Hematopoietic multipotent progenitor cell treated with erythropoietin and hydrocortisone succinate and interleukin-3 and kit ligand, for 6 days (in vitro differentiated cells): Measurements from ENCODE around the gene KLHL8.
A peak's percentile ranks its signal among the peaks of the same experiment; 100 is the strongest.
"Not testable (repeated sequence)": the region's sequence is repeated elsewhere in the genome, so short reads cannot be mapped to it uniquely, and the experiment has no call there.

Experiments
- DNase-seq: peaks from one replicate; pipeline ENCODE4 v3.0.0-alpha.2; 2015

Gene KLHL8

GRCh38 chr4:87171944-87172343 lies 48.5 kb downstream of the KLHL8 start:
- DNase-seq: no peak

GRCh38 chr4:87166296-87166854 lies 54.0 kb downstream of the KLHL8 start:
- no peak for DNase-seq

- no peak for DNase-seq
Observed at GRCh38 chr4:87165892-87166291, 54.5 kb downstream of the KLHL8 start.

GRCh38 chr4:87153078-87153870 lies 67.1 kb downstream of the KLHL8 start:
- no peak for DNase-seq

- no peak for DNase-seq
Observed at GRCh38 chr4:87152310-87153041, 67.9 kb downstream of the KLHL8 start.

GRCh38 chr4:87151730-87152129 lies 68.7 kb downstream of the KLHL8 start:
- no peak for DNase-seq

- peak; percentile 91 for DNase-seq
Observed at GRCh38 chr4:87150498-87151261, 69.7 kb downstream of the KLHL8 start.

- DNase-seq: no peak
Observed at GRCh38 chr4:87147116-87147515, 73.3 kb downstream of the KLHL8 start.

- not testable (repeated sequence) for DNase-seq
Observed at GRCh38 chr4:87145934-87146333, 74.5 kb downstream of the KLHL8 start.

GRCh38 chr4:87144356-87144755 lies 76.1 kb downstream of the KLHL8 start:
- DNase-seq: peak; percentile 83

- no peak for DNase-seq
Observed at GRCh38 chr4:87141428-87141827, 79.0 kb downstream of the KLHL8 start.

GRCh38 chr4:87134122-87134521 lies 86.3 kb downstream of the KLHL8 start:
- DNase-seq: no peak

- no peak for DNase-seq
Observed at GRCh38 chr4:87133183-87133582, 87.2 kb downstream of the KLHL8 start.

- no peak for DNase-seq
Observed at GRCh38 chr4:87132035-87132434, 88.4 kb downstream of the KLHL8 start.

- no peak for DNase-seq
Observed at GRCh38 chr4:87130985-87131703, 89.3 kb downstream of the KLHL8 start.

- no peak for DNase-seq
Observed at GRCh38 chr4:87129681-87130080, 90.7 kb downstream of the KLHL8 start.

GRCh38 chr4:87128006-87128705 lies 92.3 kb downstream of the KLHL8 start:
- DNase-seq: no peak

- DNase-seq: no peak
Observed at GRCh38 chr4:87126056-87126455, 94.4 kb downstream of the KLHL8 start.

GRCh38 chr4:87122252-87122651 lies 98.2 kb downstream of the KLHL8 start:
- DNase-seq: peak; percentile 29

- DNase-seq: peak; percentile 40
Observed at GRCh38 chr4:87121341-87122065, 98.9 kb downstream of the KLHL8 start.
